Naive thymus-derived CD8-positive, alpha-beta T cell (primary cell): ENCODE results near the gene PPP1R1B. TPM values are rescaled to one million over a fixed set of nuclear protein-coding genes. Genes with fewer than 3 reads are reported as not detected.

Experiments
- ATAC-seq, 2 donors: fragments of 150-1000 bp; cut with Tn5 transposase in 1 of 2; sonication (Bioruptor Pico), chemical (Tn5 transposase) in 1 of 2; 1 replicate in 1 of 2; 2 replicates in 1 of 2; pipeline ENCODE4 v1.10.0; 2021; ENCODE audit warnings: mild to moderate bottlenecking in 2 of 2, moderate library complexity in 2 of 2
- POLR2A ChIA-PET: fragments of 350-600 bp; sonication (Branson Sonifier 250); formaldehyde crosslinking; loops from one replicate; lab custom pipeline; 2021; ENCODE audit warnings: antibody characterized with exemption; lab: Charles Lee
- DNase-seq, 10 donors: peaks; one replicate each; pipeline versions ENCODE4 v3.0.0 to v3.0.0-alpha.2; 2020 to 2022
- H3K27ac Mint-ChIP-seq, 10 donors: one replicate each; pipeline ENCODE4 v1.8.0; 2020 to 2022; ENCODE audit warnings: mild to moderate bottlenecking in 10 of 10, mixed read lengths in 10 of 10, moderate library complexity in 4 of 10, inconsistent platforms in 1 of 10
- H3K27me3 Mint-ChIP-seq, 5 donors: one replicate each; pipeline ENCODE4 v1.8.0; 2021 to 2022; ENCODE audit warnings: mixed read lengths in 5 of 5
- H3K36me3 Mint-ChIP-seq, 3 donors: one replicate each; pipeline ENCODE4 v1.8.0; 2020 to 2022; ENCODE audit warnings: mixed read lengths in 3 of 3, mild to moderate bottlenecking in 2 of 3, inconsistent platforms in 1 of 3
- H3K4me1 Mint-ChIP-seq, 4 donors: one replicate each; pipeline ENCODE4 v1.8.0; 2021 to 2022; ENCODE audit warnings: mixed read lengths in 4 of 4
- H3K4me3 Mint-ChIP-seq, 10 donors: one replicate each; pipeline ENCODE4 v1.8.0; 2020 to 2022; ENCODE audit warnings: mild to moderate bottlenecking in 10 of 10, mixed read lengths in 10 of 10, moderate library complexity in 6 of 10, inconsistent platforms in 1 of 10
- H3K9me3 Mint-ChIP-seq, 9 donors: one replicate each; pipeline ENCODE4 v1.8.0; 2020 to 2022; ENCODE audit warnings: mixed read lengths in 9 of 9, mild to moderate bottlenecking in 3 of 9, inconsistent platforms in 1 of 9, moderate library complexity in 1 of 9
- polyA plus RNA-seq, 3 donors: library from polyadenylated mRNA; unstranded; fragments of 300-500 nt; fragmentation: Illumina TruSeq; gene quantifications; one replicate each; pipeline ENCODE4 v1.2.3, GENCODE V29; 2021
- total RNA-seq, 8 experiments: library from RNA in 2 of 8; stranded (reverse) in 2 of 8; gene quantifications; one replicate each; pipeline ENCODE4 v1.2.3 and lab custom pipeline; 2021 to 2026

The PPP1R1B gene
- total and polyA plus RNA-seq, 5 experiments from 2014 or later = not detected

- POLR2A ChIA-PET = no interaction called here
- H3K4me1 Mint-ChIP-seq = peaks cover 13 to 42% (median 24%) of the 10 kb centered on the region in 4 donors
Observed at GRCh38 chr17:39629898-39630297, 3.1 kb downstream of the PPP1R1B start.

GRCh38 chr17:39631403-39631802, 4.7 kb downstream of the PPP1R1B start:
- DNase-seq (no peak), ATAC-seq (no peak)
- no peaks in the 10 kb centered on the region for H3K36me3 Mint-ChIP-seq
- POLR2A ChIA-PET = no interaction called here
- peak overlapping the region in 1 of 10 donors; percentile 11 for H3K4me3 Mint-ChIP-seq
- no peaks in the 10 kb centered on the region for H3K9me3 Mint-ChIP-seq
- H3K27ac Mint-ChIP-seq = peak overlapping the region in 2 of 10 donors; percentile 3 to 21
- peaks cover 6 to 36% (median 20%) of the 10 kb centered on the region in 5 donors for H3K27me3 Mint-ChIP-seq
- peaks cover 9 to 38% (median 30%) of the 10 kb centered on the region in 4 donors for H3K4me1 Mint-ChIP-seq

More at GRCh38 chr17:39629898-39630297, 3.1 kb downstream of the PPP1R1B start:
- H3K27ac Mint-ChIP-seq = no peak overlapping the region
- no peak overlapping the region for H3K4me3 Mint-ChIP-seq
- peaks cover 0 to 4% (median 0%) of the 10 kb centered on the region in 3 donors for H3K36me3 Mint-ChIP-seq
- no peak for ATAC-seq
- no peak for DNase-seq
- H3K9me3 Mint-ChIP-seq = no peaks in the 10 kb centered on the region
- peaks cover 16 to 51% (median 31%) of the 10 kb centered on the region in 5 donors for H3K27me3 Mint-ChIP-seq

GRCh38 chr17:39632153-39632941, 5.6 kb downstream of the PPP1R1B start:
- no peaks in the 10 kb centered on the region for H3K36me3 Mint-ChIP-seq
- POLR2A ChIA-PET = interaction anchor here (4.1 kb wide), 1 partner anchor 10 kb away, joined by 15 read pairs; no protein-coding TSS in a partner anchor
- peaks cover 9 to 36% (median 29%) of the 10 kb centered on the region in 4 donors for H3K4me1 Mint-ChIP-seq
- DNase-seq (no peak), ATAC-seq (no peak)
- H3K4me3 Mint-ChIP-seq = peak overlapping the region in 1 of 10 donors; percentile 45
- H3K27me3 Mint-ChIP-seq = peaks cover 6 to 31% (median 15%) of the 10 kb centered on the region in 5 donors
- H3K27ac Mint-ChIP-seq = peak overlapping the region in 3 of 10 donors; percentile 25 to 76 (median 33)
- H3K9me3 Mint-ChIP-seq = no peaks in the 10 kb centered on the region

DNA sequence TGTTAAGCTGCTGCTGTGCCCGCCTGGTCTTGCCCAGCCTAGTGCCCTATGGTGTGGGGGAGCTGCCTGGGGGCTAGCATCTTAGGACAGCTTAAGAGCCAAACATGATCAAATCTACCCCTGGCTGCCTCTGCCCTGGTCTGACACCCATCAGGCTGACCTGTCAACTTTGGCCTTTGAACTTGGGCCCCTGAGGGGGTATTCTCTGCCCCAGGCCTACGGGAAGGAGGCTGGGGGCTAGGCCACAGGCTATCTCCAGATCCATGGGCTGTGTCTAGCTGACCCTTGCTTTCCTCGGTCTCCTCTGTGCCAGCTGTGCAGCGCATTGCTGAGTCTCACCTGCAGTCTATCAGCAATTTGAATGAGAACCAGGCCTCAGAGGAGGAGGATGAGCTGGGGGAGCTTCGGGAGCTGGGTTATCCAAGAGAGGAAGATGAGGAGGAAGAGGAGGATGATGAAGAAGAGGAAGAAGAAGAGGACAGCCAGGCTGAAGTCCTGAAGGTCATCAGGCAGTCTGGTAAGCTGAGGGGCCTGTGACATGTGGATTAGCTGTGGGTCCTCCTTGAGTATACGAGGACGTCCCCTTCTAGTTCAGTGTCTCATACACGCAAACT, 6.9 kb downstream of the PPP1R1B start:
- no peak for ATAC-seq

DNA sequence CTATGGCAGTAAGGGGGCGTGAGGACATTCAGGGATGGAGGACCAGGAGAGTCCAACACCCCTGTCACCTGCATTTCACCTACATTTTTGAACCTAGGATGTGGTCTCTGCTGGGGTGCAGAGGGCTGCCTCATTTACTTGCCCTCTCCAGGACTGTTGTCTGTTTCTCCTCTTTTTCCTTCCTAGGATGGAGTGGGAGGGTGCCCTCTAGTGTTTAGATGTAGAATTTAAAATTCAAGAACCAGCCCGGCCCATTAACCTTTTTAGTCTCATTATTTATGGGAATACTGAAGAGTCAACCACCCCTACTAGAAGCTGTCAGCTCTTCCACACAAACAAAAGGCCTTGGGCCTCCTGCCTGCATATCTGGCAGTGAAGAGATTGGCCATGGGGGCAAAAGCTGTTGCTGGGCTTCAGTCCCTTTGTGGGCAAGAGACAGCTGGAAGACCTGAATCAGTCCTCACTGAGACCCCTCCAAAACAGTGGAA, 7.7 kb downstream of the PPP1R1B start:
- Mint-ChIP-seq H3K4me3 (peak overlapping the region in 2 of 10 donors; percentile 2 to 33), H3K36me3 (no peaks in the 10 kb centered on the region), H3K9me3 (no peaks in the 10 kb centered on the region), H3K27ac (peak overlapping the region in 4 of 10 donors; percentile 9 to 66 (median 23)), H3K27me3 (peaks cover 1 to 17% (median 7%) of the 10 kb centered on the region in 5 donors), H3K4me1 (peaks cover 27 to 54% (median 49%) of the 10 kb centered on the region in 4 donors)
- POLR2A ChIA-PET = interaction anchor here (0.6 to 4.1 kb wide), 5 partner anchors 12 to 234 kb away, joined by 3 to 15 read pairs (median 5); partner anchors contain the start of gene MIEN1
- ATAC-seq = no peak
- peak in 3 of 10 donors; percentile 48 to 59 (median 48) for DNase-seq

More for the DNA sequence above, 6.9 kb downstream of the PPP1R1B start:
- H3K9me3 Mint-ChIP-seq = no peaks in the 10 kb centered on the region
- peaks cover 1 to 19% (median 8%) of the 10 kb centered on the region in 5 donors for H3K27me3 Mint-ChIP-seq
- DNase-seq = no peak
- H3K4me1 Mint-ChIP-seq = peaks cover 21 to 46% (median 42%) of the 10 kb centered on the region in 4 donors
- POLR2A ChIA-PET = interaction anchor here (0.6 to 4.1 kb wide), 6 partner anchors 9 to 235 kb away, joined by 3 to 15 read pairs (median 4); partner anchors contain the start of gene MIEN1
- H3K27ac Mint-ChIP-seq = peak overlapping the region in 1 of 10 donors; percentile 70
- no peaks in the 10 kb centered on the region for H3K36me3 Mint-ChIP-seq
- H3K4me3 Mint-ChIP-seq = no peak overlapping the region

DNA sequence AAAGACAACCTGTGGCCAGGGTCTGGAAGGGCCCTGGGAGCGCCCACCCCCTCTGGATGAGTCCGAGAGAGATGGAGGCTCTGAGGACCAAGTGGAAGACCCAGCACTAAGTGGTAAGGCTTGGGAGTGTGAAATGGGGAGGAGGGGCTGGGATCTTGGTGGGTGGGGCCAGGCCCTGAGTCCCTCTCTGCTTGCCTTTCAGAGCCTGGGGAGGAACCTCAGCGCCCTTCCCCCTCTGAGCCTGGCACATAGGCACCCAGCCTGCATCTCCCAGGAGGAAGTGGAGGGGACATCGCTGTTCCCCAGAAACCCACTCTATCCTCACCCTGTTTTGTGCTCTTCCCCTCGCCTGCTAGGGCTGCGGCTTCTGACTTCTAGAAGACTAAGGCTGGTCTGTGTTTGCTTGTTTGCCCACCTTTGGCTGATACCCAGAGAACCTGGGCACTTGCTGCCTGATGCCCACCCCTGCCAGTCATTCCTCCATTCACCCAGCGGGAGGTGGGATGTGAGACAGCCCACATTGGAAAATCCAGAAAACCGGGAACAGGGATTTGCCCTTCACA, 8.9 kb downstream of the PPP1R1B start:
- H3K4me3 Mint-ChIP-seq = peak overlapping the region; percentile 52 to 97 (median 92)
- H3K27ac Mint-ChIP-seq = peak overlapping the region; percentile 80 to 96 (median 90)
- H3K36me3 Mint-ChIP-seq = no peaks in the 10 kb centered on the region
- H3K27me3 Mint-ChIP-seq = peaks cover 0 to 16% (median 4%) of the 10 kb centered on the region in 5 donors
- POLR2A ChIA-PET = interaction anchor here (4.0 to 4.1 kb wide), 2 partner anchors 13 to 32 kb away, joined by 15 to 26 read pairs; partner anchors contain the start of genes PNMT and TCAP
- peaks cover 35 to 67% (median 61%) of the 10 kb centered on the region in 4 donors for H3K4me1 Mint-ChIP-seq
- no peak for ATAC-seq
- H3K9me3 Mint-ChIP-seq = no peaks in the 10 kb centered on the region
- DNase-seq = no peak

DNA sequence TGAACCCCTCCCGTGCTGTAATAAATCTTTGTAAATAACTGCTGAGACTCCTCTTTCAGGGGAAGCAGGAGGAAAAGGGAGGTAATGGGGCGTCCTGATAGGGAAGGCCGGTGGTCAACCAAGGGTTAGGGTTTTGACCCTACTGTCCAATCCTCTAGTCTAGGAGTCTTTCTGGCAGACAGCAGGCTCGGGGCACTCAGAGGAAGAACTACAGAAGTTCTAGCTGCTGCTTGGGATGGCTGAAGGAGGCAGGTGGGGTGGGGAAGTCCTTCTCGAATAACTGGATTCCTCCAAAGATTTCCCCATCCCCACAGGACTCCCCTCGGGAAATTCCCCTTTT, 9.8 kb downstream of the PPP1R1B start:
- H3K4me1 Mint-ChIP-seq = peaks cover 40 to 68% (median 64%) of the 10 kb centered on the region in 4 donors
- ATAC-seq (peak; percentile 16 to 22), DNase-seq (no peak)
- H3K27ac Mint-ChIP-seq = peak overlapping the region; percentile 80 to 96 (median 90)
- no peaks in the 10 kb centered on the region for H3K36me3 Mint-ChIP-seq
- peaks cover 0 to 7% (median 0%) of the 10 kb centered on the region in 5 donors for H3K27me3 Mint-ChIP-seq
- H3K9me3 Mint-ChIP-seq = no peaks in the 10 kb centered on the region
- POLR2A ChIA-PET = interaction anchor here (1.0 to 4.0 kb wide), 5 partner anchors 19 to 117 kb away, joined by 3 to 26 read pairs (median 8); partner anchors contain the start of genes PNMT and TCAP
- H3K4me3 Mint-ChIP-seq = peak overlapping the region; percentile 88 to 97 (median 94)

DNA sequence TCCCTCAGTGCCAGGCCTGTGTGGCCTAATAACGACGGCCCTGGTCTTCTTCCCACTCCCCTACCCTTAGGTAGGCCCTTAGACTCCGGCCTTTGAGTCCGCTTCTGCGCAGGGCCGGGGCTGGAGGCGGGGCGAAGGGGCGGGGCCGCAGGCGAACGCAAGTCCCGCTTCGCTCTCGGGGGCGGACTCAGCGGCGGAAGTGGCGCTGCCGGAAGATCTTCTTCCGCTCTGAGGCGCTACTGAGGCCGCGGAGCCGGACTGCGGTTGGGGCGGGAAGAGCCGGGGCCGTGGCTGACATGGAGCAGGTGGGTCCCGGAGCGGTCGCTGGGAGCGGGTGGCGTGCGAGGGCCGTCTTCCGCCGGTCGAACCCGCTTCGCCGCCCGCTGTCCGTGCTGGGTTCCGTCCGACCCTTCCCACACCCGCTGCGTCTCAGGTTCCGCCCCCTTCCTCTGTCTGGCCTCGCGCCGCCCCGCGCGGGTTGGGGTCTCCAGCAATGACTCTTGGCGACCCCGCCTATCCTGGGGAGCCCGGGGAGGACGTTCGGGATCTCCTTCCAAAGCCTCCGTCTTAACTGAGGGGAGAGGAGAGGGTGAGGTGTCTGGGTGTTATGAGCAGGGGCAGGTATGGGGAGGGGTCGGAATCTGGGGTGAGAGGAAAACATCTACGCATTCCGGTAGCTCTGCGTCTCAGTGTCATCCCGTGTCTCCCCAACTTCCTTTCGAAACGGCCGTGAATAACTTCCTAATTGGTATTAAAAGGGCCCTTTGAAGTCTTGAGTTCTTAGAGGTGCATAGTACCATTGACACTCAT, 10.4 kb downstream of the PPP1R1B start, which contains the start of gene STARD3:
Gene STARD3 (plus strand): TSS at position 218 of the 810 bp plus-strand sequence. CDS start 16,388 bp downstream, outside the sequence.
- DNase-seq (peak; percentile 79 to 93 (median 86)), ATAC-seq (peak; percentile 88 to 90)
- H3K27ac Mint-ChIP-seq = peak within 1 kb of the TSS; percentile 80 to 96 (median 93)
- no peaks in the 10 kb centered on the region for H3K36me3 Mint-ChIP-seq
- H3K4me3 Mint-ChIP-seq = peak within 1 kb of the TSS; percentile 88 to 97 (median 94)
- H3K4me1 Mint-ChIP-seq = peaks cover 40 to 68% (median 67%) of the 10 kb centered on the region in 4 donors
- POLR2A ChIA-PET = interaction anchor here (0.6 to 4.0 kb wide), 14 partner anchors 9 to 503 kb away, joined by 3 to 26 read pairs (median 4); partner anchors contain the start of genes CASC3, PGAP3, PNMT and RPL19
- H3K27me3 Mint-ChIP-seq = peaks cover 0 to 1% (median 0%) of the 10 kb centered on the region in 5 donors
- H3K9me3 Mint-ChIP-seq = no peaks in the 10 kb centered on the region

- POLR2A ChIA-PET = interaction anchor here (0.5 to 4.0 kb wide), 13 partner anchors 8 to 438 kb away, joined by 3 to 26 read pairs (median 3); partner anchors contain the start of genes PGAP3, PNMT, RPL19 and TCAP
Observed at GRCh38 chr17:39638317-39638716, 11.6 kb downstream of the PPP1R1B start.

GRCh38 chr17:39639043-39639442, 12.3 kb downstream of the PPP1R1B start:
- H3K4me3 Mint-ChIP-seq = peak overlapping the region in 9 of 10 donors; percentile 28 to 97 (median 94)
- peaks cover 53 to 86% (median 82%) of the 10 kb centered on the region in 4 donors for H3K4me1 Mint-ChIP-seq
- peak overlapping the region in 8 of 10 donors; percentile 15 to 85 (median 51) for H3K27ac Mint-ChIP-seq
- no peaks in the 10 kb centered on the region for H3K36me3 Mint-ChIP-seq
- no peaks in the 10 kb centered on the region for H3K9me3 Mint-ChIP-seq
- no peaks in the 10 kb centered on the region for H3K27me3 Mint-ChIP-seq
- no peak for ATAC-seq
- POLR2A ChIA-PET = interaction anchor here (0.5 to 4.0 kb wide), 8 partner anchors 7 to 536 kb away, joined by 3 to 26 read pairs (median 5); partner anchors contain the start of genes PNMT and TCAP
- DNase-seq = no peak

More at GRCh38 chr17:39638317-39638716, 11.6 kb downstream of the PPP1R1B start:
- ATAC-seq = no peak
- H3K36me3 Mint-ChIP-seq = no peaks in the 10 kb centered on the region
- DNase-seq = no peak
- peak overlapping the region; percentile 88 to 97 (median 94) for H3K4me3 Mint-ChIP-seq
- H3K4me1 Mint-ChIP-seq = peaks cover 49 to 79% (median 78%) of the 10 kb centered on the region in 4 donors
- H3K27me3 Mint-ChIP-seq = no peaks in the 10 kb centered on the region
- H3K9me3 Mint-ChIP-seq = no peaks in the 10 kb centered on the region
- H3K27ac Mint-ChIP-seq = peak overlapping the region; percentile 80 to 96 (median 93)
